Spleen (tissue), 11 donors: ENCODE measurements around the gene SMG6. TPM values are rescaled to one million over a fixed set of nuclear protein-coding genes. Genes with fewer than 3 reads are reported as not detected.
"Not testable (repeated sequence)": the region's sequence is repeated elsewhere in the genome, so short reads cannot be mapped to it uniquely, and the experiment has no call there.

ENCODE experiments used
- DNase-seq: peaks from one replicate; pipeline ENCODE4 v3.0.0-alpha.2; 2020
- H3K27ac ChIP-seq, 8 donors: fragments of 200-600 bp; sonication (generic) in 7 of 8; 1 replicate in 4 of 8; 2 replicates in 4 of 8; pipeline versions ENCODE4 v1.5.0 to v1.8.0; 2016 to 2021; ENCODE audit warnings: inconsistent platforms in 4 of 8, mild to moderate bottlenecking in 4 of 8, moderate library complexity in 1 of 8
- H3K27me3 ChIP-seq, 7 donors: fragments of 200-600 bp; sonication (generic) in 6 of 7; replicated peaks in 1 of 7; 1 replicate in 4 of 7; 2 replicates in 3 of 7; pipeline versions ENCODE4 v1.5.0 to v1.8.0; 2016 to 2021; ENCODE audit warnings: inconsistent platforms in 3 of 7, mild to moderate bottlenecking in 1 of 7
- H3K36me3 ChIP-seq, 6 donors: fragments of 200-600 bp; sonication (generic) in 5 of 6; 1 replicate in 4 of 6; 2 replicates in 2 of 6; pipeline versions ENCODE4 v1.5.0 to v1.8.0; 2016 to 2021; ENCODE audit warnings: inconsistent platforms in 2 of 6
- H3K4me1 ChIP-seq, 6 donors: fragments of 200-600 bp; sonication (generic) in 5 of 6; 1 replicate in 3 of 6; 2 replicates in 3 of 6; pipeline versions ENCODE4 v1.5.0 to v1.8.0; 2016 to 2021; ENCODE audit warnings: inconsistent platforms in 3 of 6
- H3K4me3 ChIP-seq, 8 donors: fragments of 200-600 bp; sonication (generic) in 7 of 8; 1 replicate in 4 of 8; 2 replicates in 4 of 8; pipeline versions ENCODE4 v1.5.0 to v1.8.0; 2016 to 2021; ENCODE audit warnings: inconsistent platforms in 4 of 8, mild to moderate bottlenecking in 4 of 8, moderate library complexity in 2 of 8
- H3K9me3 ChIP-seq, 8 donors: fragments of 200-600 bp; sonication (generic) in 7 of 8; 1 replicate in 4 of 8; 2 replicates in 4 of 8; pipeline versions ENCODE4 v1.5.0 to v1.8.0; 2016 to 2021; ENCODE audit warnings: inconsistent platforms in 4 of 8
- CTCF ChIP-seq, 11 experiments: fragments of 200-600 bp in 7 of 11; fragments of 450-650 bp in 4 of 11; sonication (generic) in 4 of 11; IDR thresholded peaks in 8 of 11; conservative IDR thresholded peaks in 3 of 11; 1 replicate in 7 of 11; 2 replicates in 4 of 11; pipeline versions ENCODE4 v1.4.0 to v1.8.0; 2016 to 2021; ENCODE audit warnings: antibody characterized with exemption in 11 of 11, inconsistent platforms in 4 of 11, mild to moderate bottlenecking in 1 of 11
- POLR2A ChIP-seq, 3 donors: fragments of 450-650 bp; IDR thresholded peaks; one replicate each; pipeline ENCODE4 v1.5.1; 2017; ENCODE audit warnings: antibody characterized with exemption in 3 of 3, mild to moderate bottlenecking in 1 of 3
- POLR2AphosphoS5 ChIP-seq, 3 donors: sonication (generic); formaldehyde crosslinking; IDR thresholded peaks; one replicate each; pipeline ENCODE4 v1.5.1; 2017; ENCODE audit warnings: antibody characterized with exemption in 3 of 3
- WGBS, 5 donors: extraction: QIAGEN DNeasy Blood & Tissue Kit in 3 of 5; methylation state at CpG; one replicate each; pipeline versions ENCODE4 v1.1.5 to v1.1.7; 2013 to 2018; 5-methylcytosine and 5-hydroxymethylcytosine counted together
- intact Hi-C: fragments of 100-400 bp; cut with DNase I; formaldehyde crosslinking; loops from one replicate; pipeline ENCODE4 v1.15.0; 2023; ENCODE audit warnings: low total_unique reads
- polyA plus RNA-seq, 3 donors: library from polyadenylated mRNA; stranded (reverse); fragments of 200-250 nt; gene quantifications; one replicate each; pipeline ENCODE4 v1.2.1, GENCODE V29; 2013
- total RNA-seq, 7 donors: library from RNA; depleted of rRNA in 3 of 7; stranded (reverse); fragments of >200 nt in 3 of 7; fragmentation: NEBNext Ultra II Directional in 4 of 7; extraction: Animal tissue kit (Norgen Biotek cat#: 25700) in 4 of 7; gene quantifications; one replicate each; pipeline versions ENCODE4 v1.1.0 to v1.2.1, GENCODE V29; 2016 to 2021
- donor health status: healthy with polysubstance abuse.
- donor health status: DM: no; HTN: no; CAD: no; lungs with moderate emphysema.
- donor health status: DM: no; HTN: no; CAD: no.
- donor health status: Bipolar disorder and iron deficiency.
- donor health status: healthy.
- donor health status: DM: no; HTN: no; CAD: no.
- donor health status: DM: yes; HTN: yes; CAD: no.

The SMG6 gene
- total and polyA plus RNA-seq, 10 donors: 9.7 to 44.2 (median 28.0) TPM

- H3K9me3 ChIP-seq: no peaks in the 10 kb centered on the region
- H3K27ac ChIP-seq: no peak overlapping the region
- WGBS, 5 donors: 92 to 97% (median 96%) methylated on average over 8 of the region's 8 CpGs
- peaks cover 0 to 64% (median 6%) of the 10 kb centered on the region in 6 donors for H3K36me3 ChIP-seq
- TF ChIP-seq POLR2AphosphoS5 (IDR thresholded peaks at IDR 0.05) (no peak), CTCF (IDR thresholded peaks at IDR 0.05 in 8 of 11, conservative IDR thresholded peaks at IDR 0.05 in 3 of 11) (no peak), POLR2A (IDR thresholded peaks at IDR 0.05) (no peak)
- intact Hi-C loops: no loop called here
- H3K4me1 ChIP-seq: peaks cover 0 to 7% (median 0%) of the 10 kb centered on the region in 6 donors
- no peak overlapping the region for H3K4me3 ChIP-seq
- no peaks in the 10 kb centered on the region for H3K27me3 ChIP-seq
- no peak for DNase-seq
Measured at GRCh38 chr17:2146132-2146871, 157.3 kb downstream of the SMG6 start.

- TF ChIP-seq POLR2AphosphoS5 (IDR thresholded peaks at IDR 0.05): no peak
- TF ChIP-seq POLR2A (IDR thresholded peaks at IDR 0.05): no peak
- no peak for TF ChIP-seq CTCF (IDR thresholded peaks at IDR 0.05 in 8 of 11, conservative IDR thresholded peaks at IDR 0.05 in 3 of 11)
- no peak for DNase-seq
- Histone ChIP-seq H3K36me3 (peaks cover 0 to 51% (median 3%) of the 10 kb centered on the region in 6 donors), H3K9me3 (no peaks in the 10 kb centered on the region), H3K27ac (no peak overlapping the region), H3K27me3 (no peaks in the 10 kb centered on the region), H3K4me1 (no peaks in the 10 kb centered on the region), H3K4me3 (no peak overlapping the region)
- 96 to 99% (median 97%) methylated on average over 7 of the region's 7 CpGs for WGBS, 5 donors
- intact Hi-C loops: no loop called here
Measured at GRCh38 chr17:2144701-2145100, 158.9 kb downstream of the SMG6 start.

GRCh38 chr17:2143332-2143731 is 160.3 kb downstream of the SMG6 start:
- H3K4me3 ChIP-seq: no peak overlapping the region
- no peaks in the 10 kb centered on the region for H3K9me3 ChIP-seq
- TF ChIP-seq POLR2AphosphoS5 (IDR thresholded peaks at IDR 0.05) (no peak), POLR2A (IDR thresholded peaks at IDR 0.05) (no peak), CTCF (IDR thresholded peaks at IDR 0.05 in 8 of 11, conservative IDR thresholded peaks at IDR 0.05 in 3 of 11) (no peak)
- H3K27me3 ChIP-seq: no peaks in the 10 kb centered on the region
- peaks cover 0 to 40% (median 1%) of the 10 kb centered on the region in 6 donors for H3K36me3 ChIP-seq
- H3K4me1 ChIP-seq: peaks cover 5 to 12% (median 10%) of the 10 kb centered on the region in 6 donors
- DNase-seq: no peak
- 90 to 96% (median 95%) methylated on average over 3 of the region's 3 CpGs for WGBS, 5 donors
- intact Hi-C loops: no loop called here
- no peak overlapping the region for H3K27ac ChIP-seq

GRCh38 chr17:2142682-2143081 is 160.9 kb downstream of the SMG6 start:
- H3K9me3 ChIP-seq, intact Hi-C loops, H3K27me3 ChIP-seq, H3K27ac ChIP-seq, H3K4me3 ChIP-seq, DNase-seq: not testable (repeated sequence)
- Histone ChIP-seq H3K4me1 (peaks cover 10 to 19% (median 16%) of the 10 kb centered on the region in 6 donors), H3K36me3 (peaks cover 0 to 34% (median 0%) of the 10 kb centered on the region in 6 donors)
- WGBS, 5 donors: 92 to 97% (median 94%) methylated on average over 8 of the region's 8 CpGs
